Gastroesophageal sphincter (tissue), 4 donors: Measurements from ENCODE around the gene RIPOR3. TPM values are rescaled to one million over a fixed set of nuclear protein-coding genes. Genes with fewer than 3 reads are reported as not detected.

Source experiments
- ATAC-seq: fragments of 150-250 bp; one replicate; pipeline ENCODE4 v1.9.1; 2016; ENCODE audit warnings: mild to moderate bottlenecking, moderate library complexity
- H3K27ac ChIP-seq, 4 donors: fragments of 200-600 bp; sonication (generic) in 3 of 4; 1 replicate in 3 of 4; 2 replicates in 1 of 4; pipeline ENCODE4 v1.5.1; 2016 to 2019
- H3K27me3 ChIP-seq: fragments of 200-600 bp; sonication (generic); one replicate; pipeline ENCODE4 v1.5.1; 2019
- H3K36me3 ChIP-seq, 2 donors: fragments of 200-600 bp; sonication (generic); one replicate each; pipeline ENCODE4 v1.5.1; 2019; ENCODE audit warnings: control low read depth in 1 of 2
- H3K4me1 ChIP-seq, 3 donors: fragments of 200-600 bp; sonication (generic); 1 replicate in 2 of 3; 2 replicates in 1 of 3; pipeline ENCODE4 v1.5.1; 2016 to 2019; ENCODE audit warnings: control low read depth in 2 of 3
- H3K4me3 ChIP-seq, 2 donors: fragments of 200-600 bp; sonication (generic); one replicate each; pipeline ENCODE4 v1.5.1; 2019; ENCODE audit warnings: mild to moderate bottlenecking in 1 of 2, moderate library complexity in 1 of 2
- H3K9me3 ChIP-seq, 3 donors: fragments of 200-600 bp; sonication (generic); one replicate each; pipeline ENCODE4 v1.5.1; 2017 to 2019; ENCODE audit warnings: control low read depth in 2 of 3
- CTCF ChIP-seq, 4 experiments: fragments of 200-600 bp in 2 of 4; fragments of 450-650 bp in 2 of 4; sonication (generic) in 1 of 4; IDR thresholded peaks; one replicate each; pipeline ENCODE4 v1.5.1; 2017 to 2019; ENCODE audit warnings: antibody characterized with exemption in 4 of 4, mild to moderate bottlenecking in 2 of 4, moderate library complexity in 2 of 4
- EP300 ChIP-seq: sonication (generic); formaldehyde crosslinking; IDR thresholded peaks from one replicate; pipeline ENCODE4 v1.6.1; 2017; ENCODE audit warnings: antibody characterized with exemption, mild to moderate bottlenecking
- POLR2A ChIP-seq, 2 donors: fragments of 450-650 bp; IDR thresholded peaks; one replicate each; pipeline ENCODE4 v1.6.1; 2017; ENCODE audit warnings: antibody characterized with exemption in 2 of 2, mild to moderate bottlenecking in 2 of 2, moderate library complexity in 1 of 2
- POLR2AphosphoS5 ChIP-seq: sonication (generic); formaldehyde crosslinking; IDR thresholded peaks from one replicate; pipeline ENCODE4 v1.6.1; 2017; ENCODE audit warnings: antibody characterized with exemption
- WGBS, 2 donors: methylation state at CpG; one replicate each; pipeline ENCODE4 v1.1.5; 2018; ENCODE audit warnings: low coverage in 1 of 2; 5-methylcytosine and 5-hydroxymethylcytosine counted together
- total RNA-seq, 4 donors: library from RNA; depleted of rRNA; stranded (reverse); fragments of >200 nt; gene quantifications; one replicate each; pipeline ENCODE4 v1.1.0, GENCODE V29; 2016

The RIPOR3 gene
- total RNA-seq, 4 donors from 2014 or later = 8.2 to 24.1 (median 12.9) TPM

- no peak for ATAC-seq
- WGBS, 2 donors = 78 to 91% methylated on average over 4 of the region's 4 CpGs
Measured at GRCh38 chr20:50558483-50558925, 132.8 kb downstream of the RIPOR3 start.

GRCh38 chr20:50557549-50558134 is 133.7 kb downstream of the RIPOR3 start:
- Histone ChIP-seq H3K9me3 (no peaks in the 10 kb centered on the region), H3K4me1 (peaks cover 3 to 29% (median 7%) of the 10 kb centered on the region in 3 donors), H3K27me3 (no peaks in the 10 kb centered on the region), H3K27ac (no peak overlapping the region), H3K4me3 (no peak overlapping the region), H3K36me3 (peaks cover 0 to 14% of the 10 kb centered on the region in 2 donors)
- WGBS, 2 donors = 96 to 100% methylated on average over 3 to 5 of the region's 11 CpGs
- TF ChIP-seq POLR2AphosphoS5 (no peak), POLR2A (IDR thresholded peaks at IDR 0.05) (no peak), EP300 (no peak)
- no peak for ATAC-seq

More at GRCh38 chr20:50558483-50558925, 132.8 kb downstream of the RIPOR3 start:
- no peak for TF ChIP-seq CTCF (IDR thresholded peaks at IDR 0.05)
- TF ChIP-seq POLR2A (IDR thresholded peaks at IDR 0.05) = no peak
- TF ChIP-seq EP300 = no peak
- TF ChIP-seq POLR2AphosphoS5 = no peak
- H3K27ac ChIP-seq = no peak overlapping the region
- H3K36me3 ChIP-seq = peaks cover 0 to 14% of the 10 kb centered on the region in 2 donors
- H3K4me3 ChIP-seq = no peak overlapping the region
- no peaks in the 10 kb centered on the region for H3K9me3 ChIP-seq
- no peaks in the 10 kb centered on the region for H3K27me3 ChIP-seq
- peaks cover 3 to 38% (median 7%) of the 10 kb centered on the region in 3 donors for H3K4me1 ChIP-seq

GRCh38 chr20:50555662-50556061 is 135.7 kb downstream of the RIPOR3 start:
- no peak for TF ChIP-seq CTCF (IDR thresholded peaks at IDR 0.05)
- Histone ChIP-seq H3K36me3 (no peaks in the 10 kb centered on the region), H3K9me3 (no peaks in the 10 kb centered on the region), H3K4me1 (peaks cover under 1 to 26% (median under 1%) of the 10 kb centered on the region in 3 donors), H3K27me3 (no peaks in the 10 kb centered on the region), H3K27ac (no peak overlapping the region), H3K4me3 (no peak overlapping the region)
- no peak for ATAC-seq
- 76 to 95% methylated on average over 4 to 5 of the region's 5 CpGs for WGBS, 2 donors

GRCh38 chr20:50554694-50555579 is 136.4 kb downstream of the RIPOR3 start:
- H3K36me3 ChIP-seq = no peaks in the 10 kb centered on the region
- TF ChIP-seq POLR2AphosphoS5 = no peak
- TF ChIP-seq POLR2A (IDR thresholded peaks at IDR 0.05) = no peak
- no peak for TF ChIP-seq EP300
- TF ChIP-seq CTCF (IDR thresholded peaks at IDR 0.05) = no peak
- 99 to 100% methylated on average over 4 of the region's 4 CpGs for WGBS, 2 donors
- H3K4me1 ChIP-seq = peaks cover 0 to 26% (median 0%) of the 10 kb centered on the region in 3 donors
- no peak for ATAC-seq
- H3K27ac ChIP-seq = no peak overlapping the region
- no peak overlapping the region for H3K4me3 ChIP-seq
- H3K27me3 ChIP-seq = no peaks in the 10 kb centered on the region
- H3K9me3 ChIP-seq = no peaks in the 10 kb centered on the region

GRCh38 chr20:50552979-50553378 is 138.4 kb downstream of the RIPOR3 start:
- TF ChIP-seq EP300 (no peak), POLR2A (IDR thresholded peaks at IDR 0.05) (no peak), CTCF (IDR thresholded peaks at IDR 0.05) (no peak), POLR2AphosphoS5 (no peak)
- WGBS, 2 donors = 91 to 98% methylated on average over 3 of the region's 3 CpGs
- no peak for ATAC-seq
- no peaks in the 10 kb centered on the region for H3K27me3 ChIP-seq
- H3K36me3 ChIP-seq = peaks cover 0 to 11% of the 10 kb centered on the region in 2 donors
- H3K4me1 ChIP-seq = peaks cover 0 to 30% (median 0%) of the 10 kb centered on the region in 3 donors
- H3K4me3 ChIP-seq = no peak overlapping the region
- no peak overlapping the region for H3K27ac ChIP-seq
- H3K9me3 ChIP-seq = no peaks in the 10 kb centered on the region
